Activated CD8-positive, alpha-beta T cell treated with anti-CD3 and anti-CD28 coated beads for 36 hours (primary cell): ENCODE measurements around the gene MMAB. TPM values are rescaled to one million over a fixed set of nuclear protein-coding genes. Genes with fewer than 3 reads are reported as not detected.

Experiments
- ATAC-seq: fragments of 200-7000 bp; cut with Tn5 transposase; one replicate; pipeline ENCODE4 v1.10.0; 2021; ENCODE audit warnings: mild to moderate bottlenecking, moderate library complexity
- CTCF ChIA-PET: fragments of 350-600 bp; sonication (Branson Sonifier 250); formaldehyde crosslinking; loops from one replicate; lab custom pipeline; 2021; ENCODE audit warnings: antibody characterized with exemption; lab: Charles Lee
- POLR2A ChIA-PET: fragments of 350-600 bp; sonication (Branson Sonifier 250); formaldehyde crosslinking; loops from one replicate; lab custom pipeline; 2021; ENCODE audit warnings: antibody characterized with exemption; lab: Charles Lee
- DNase-seq: peaks from one replicate; pipeline ENCODE4 v3.0.0-alpha.2; 2020
- H3K27ac Mint-ChIP-seq: one replicate; pipeline ENCODE4 v1.8.0; 2021; ENCODE audit warnings: mild to moderate bottlenecking, mixed read lengths
- H3K27me3 Mint-ChIP-seq: one replicate; pipeline ENCODE4 v1.8.0; 2021; ENCODE audit warnings: mixed read lengths
- H3K36me3 Mint-ChIP-seq: one replicate; pipeline ENCODE4 v1.8.0; 2021; ENCODE audit warnings: low read depth, mixed read lengths
- H3K4me1 Mint-ChIP-seq: one replicate; pipeline ENCODE4 v1.8.0; 2021; ENCODE audit warnings: low read depth, mixed read lengths
- H3K4me3 Mint-ChIP-seq: one replicate; pipeline ENCODE4 v1.8.0; 2021; ENCODE audit warnings: mild to moderate bottlenecking, moderate library complexity, mixed read lengths
- H3K9me3 Mint-ChIP-seq: one replicate; pipeline ENCODE4 v1.8.0; 2021; ENCODE audit warnings: mixed read lengths
- CTCF ChIP-seq: fragments of 200-600 bp; IDR thresholded peaks from one replicate; pipeline ENCODE4 v1.8.0; 2022; ENCODE audit warnings: antibody characterized with exemption, mild to moderate bottlenecking
- intact Hi-C: fragments of 100-400 bp; cut with micrococcal nuclease; formaldehyde crosslinking; loops from one replicate; pipeline ENCODE4 v1.10.0; 2022
- total RNA-seq, 2 experiments: library from RNA; stranded (reverse); gene quantifications; one replicate each; pipeline ENCODE4 v1.2.3, GENCODE V29; 2021

Gene MMAB
- total RNA-seq, 2 experiments from 2014 or later = 60.5 to 60.9 TPM

- TF ChIP-seq CTCF = no peak
- no peak for ATAC-seq
- Mint-ChIP-seq H3K36me3 (peaks cover 4% of the 10 kb centered on the region), H3K9me3 (no peaks in the 10 kb centered on the region), H3K27ac (no peak overlapping the region), H3K4me1 (no peaks in the 10 kb centered on the region), H3K27me3 (no peaks in the 10 kb centered on the region), H3K4me3 (no peak overlapping the region)
- intact Hi-C loops = no loop called here
- ChIA-PET CTCF (interaction anchor here (0.7 to 1.4 kb wide), 3 partner anchors 73 to 251 kb away, joined by 3 to 5 read pairs (median 4); no protein-coding TSS in a partner anchor), POLR2A (no interaction called here)
- no peak for DNase-seq
Observed at GRCh38 chr12:109524466-109525278, 48.6 kb downstream of the MMAB start.

DNA sequence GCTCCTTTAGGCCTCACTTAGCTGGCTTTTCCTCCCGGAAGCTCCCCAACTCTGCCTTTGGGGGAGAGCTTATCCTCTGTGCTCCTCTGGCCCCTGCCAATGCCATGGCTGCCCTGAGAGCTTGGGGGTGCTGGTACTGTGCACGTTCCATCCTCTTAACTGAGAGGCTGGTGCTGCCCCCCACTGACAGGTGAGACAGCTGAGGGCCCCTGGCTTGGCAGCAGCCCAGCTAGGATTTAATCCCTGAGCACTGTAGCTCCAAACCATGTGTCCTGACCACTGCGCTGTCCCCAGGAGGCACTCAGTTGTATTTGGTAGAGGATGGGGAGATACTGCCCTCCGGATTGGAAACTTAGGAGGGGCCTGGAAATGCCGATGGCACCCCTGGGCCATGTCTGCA is 49.8 kb downstream of the MMAB start:
- Mint-ChIP-seq H3K4me1 (no peaks in the 10 kb centered on the region), H3K27me3 (no peaks in the 10 kb centered on the region), H3K9me3 (no peaks in the 10 kb centered on the region), H3K27ac (no peak overlapping the region), H3K36me3 (peaks cover 8% of the 10 kb centered on the region), H3K4me3 (no peak overlapping the region)
- no peak for DNase-seq
- no peak for ATAC-seq
- CTCF ChIA-PET = interaction anchor here (1.9 kb wide), 1 partner anchor 252 kb away, joined by 5 read pairs; no protein-coding TSS in a partner anchor
- intact Hi-C loops = no loop called here
- POLR2A ChIA-PET = no interaction called here
- TF ChIP-seq CTCF = no peak

DNA sequence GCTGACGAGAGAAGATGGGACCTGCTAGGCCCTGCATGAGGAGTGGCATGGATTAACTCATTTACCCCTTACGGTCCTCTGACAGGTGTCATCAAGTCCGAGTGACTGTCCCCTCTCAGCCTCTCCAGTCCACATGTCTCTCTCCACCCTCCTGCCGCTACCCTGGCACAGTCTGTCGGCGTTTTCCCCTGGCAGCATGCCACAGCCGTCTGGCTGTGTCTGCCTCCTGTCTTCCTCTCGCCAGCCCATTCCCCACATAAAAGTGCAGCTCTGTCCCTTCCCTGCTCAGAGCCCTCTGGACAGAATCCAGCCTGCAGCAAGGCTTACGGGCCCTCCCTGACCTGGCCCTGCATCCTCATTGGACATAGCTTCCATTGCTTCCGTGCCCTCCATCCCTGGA is 50.2 kb downstream of the MMAB start:
- POLR2A ChIA-PET = no interaction called here
- no peak for TF ChIP-seq CTCF
- Mint-ChIP-seq H3K4me3 (no peak overlapping the region), H3K36me3 (peaks cover 12% of the 10 kb centered on the region), H3K4me1 (no peaks in the 10 kb centered on the region), H3K27me3 (no peaks in the 10 kb centered on the region), H3K27ac (no peak overlapping the region), H3K9me3 (no peaks in the 10 kb centered on the region)
- intact Hi-C loops = no loop called here
- CTCF ChIA-PET = interaction anchor here (1.9 kb wide), 1 partner anchor 252 kb away, joined by 5 read pairs; no protein-coding TSS in a partner anchor
- ATAC-seq = no peak
- DNase-seq = no peak

GRCh38 chr12:109521831-109522230 is 51.5 kb downstream of the MMAB start:
- Mint-ChIP-seq H3K27me3 (no peaks in the 10 kb centered on the region), H3K4me1 (no peaks in the 10 kb centered on the region), H3K27ac (no peak overlapping the region), H3K4me3 (no peak overlapping the region), H3K36me3 (peaks cover 20% of the 10 kb centered on the region), H3K9me3 (no peaks in the 10 kb centered on the region)
- TF ChIP-seq CTCF = no peak
- ChIA-PET CTCF (interaction anchor here (2.6 to 6.7 kb wide), 2 partner anchors 254 to 323 kb away, joined by 9 to 53 read pairs; no protein-coding TSS in a partner anchor), POLR2A (no interaction called here)
- intact Hi-C loops = no loop called here
- ATAC-seq (no peak), DNase-seq (no peak)

DNA sequence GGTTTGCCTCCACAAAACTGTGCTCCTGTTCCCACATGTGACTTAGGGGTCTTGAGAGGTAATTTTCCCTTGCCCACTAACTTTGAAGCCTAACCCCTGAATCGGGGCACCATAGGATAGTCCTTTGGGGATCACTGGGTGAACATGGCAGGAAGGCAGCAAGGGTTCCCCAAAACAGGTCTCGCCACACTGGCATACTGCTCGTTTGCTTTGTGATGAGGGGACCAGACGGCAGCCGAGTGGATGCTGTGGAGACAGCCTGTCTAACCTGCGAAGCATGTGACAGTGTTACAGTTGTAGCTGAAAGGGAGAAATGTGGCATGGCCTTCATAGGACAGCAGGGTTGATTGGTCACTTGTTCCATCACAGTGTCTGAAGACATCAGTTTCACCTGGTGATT is 53.5 kb downstream of the MMAB start:
- no peak for ATAC-seq
- Mint-ChIP-seq H3K27me3 (no peaks in the 10 kb centered on the region), H3K36me3 (peaks cover 22% of the 10 kb centered on the region), H3K4me3 (no peak overlapping the region), H3K4me1 (no peaks in the 10 kb centered on the region), H3K9me3 (no peaks in the 10 kb centered on the region), H3K27ac (no peak overlapping the region)
- intact Hi-C loops = loop anchor here (5.0 kb wide), 1 partner anchor 258 kb away; no protein-coding TSS in a partner anchor
- POLR2A ChIA-PET = no interaction called here
- no peak for DNase-seq
- CTCF ChIA-PET = interaction anchor here (0.6 to 6.7 kb wide), 15 partner anchors 11 to 580 kb away, joined by 3 to 53 read pairs (median 3); partner anchors contain the start of gene MVK
- no peak for TF ChIP-seq CTCF
